Kidney (tissue), 14 donors: ENCODE results near the gene NME7. TPM values are rescaled to one million over a fixed set of nuclear protein-coding genes. Genes with fewer than 3 reads are reported as not detected.

ENCODE experiments used
- DNase-seq, 5 donors: peaks; one replicate each; pipeline ENCODE4 v3.0.0-alpha.2; 2013 to 2020
- FAIRE-seq: peaks from 2 replicates; lab custom pipeline; 2012; peaks lifted over from hg19 to GRCh38; lab: Jason Lieb, UNC
- H3K27ac ChIP-seq, 2 donors: one replicate each; pipeline ENCODE4 v1.7.0; 2013; ENCODE audit warnings: low read depth in 2 of 2, low read length in 2 of 2, inconsistent platforms in 1 of 2
- H3K27me3 ChIP-seq: one replicate; pipeline ENCODE4 v1.7.1; 2013; ENCODE audit warnings: low read length, inconsistent platforms; ENCODE audit not compliant: control insufficient read depth, insufficient read depth
- H3K36me3 ChIP-seq, 3 donors: one replicate each; pipeline versions ENCODE4 v1.7.0 to v1.7.1; 2013; ENCODE audit warnings: low read length in 3 of 3, control low read depth in 1 of 3, inconsistent platforms in 1 of 3; ENCODE audit not compliant: insufficient read depth in 3 of 3, control insufficient read depth in 2 of 3
- H3K4me1 ChIP-seq, 3 donors: one replicate each; pipeline versions ENCODE4 v1.7.0 to v1.7.1; 2013; ENCODE audit warnings: low read length in 3 of 3, inconsistent platforms in 1 of 3, low read depth in 1 of 3; ENCODE audit not compliant: control insufficient read depth in 2 of 3, insufficient read depth in 2 of 3
- H3K4me3 ChIP-seq, 3 donors: one replicate each; pipeline versions ENCODE4 v1.7.0 to v1.8.1; 2013; ENCODE audit warnings: low read length in 3 of 3, control low read depth in 1 of 3, inconsistent platforms in 1 of 3
- H3K9ac ChIP-seq, 3 donors: one replicate each; pipeline versions ENCODE4 v1.7.0 to v1.7.1; 2013; ENCODE audit warnings: low read length in 3 of 3, control low read depth in 1 of 3, inconsistent platforms in 1 of 3
- H3K9me3 ChIP-seq, 3 donors: one replicate each; pipeline versions ENCODE4 v1.7.0 to v1.7.1; 2013; ENCODE audit warnings: low read length in 3 of 3, control low read depth in 1 of 3, inconsistent platforms in 1 of 3; ENCODE audit not compliant: control insufficient read depth in 2 of 3, insufficient read depth in 1 of 3
- intact Hi-C: fragments of 100-400 bp; cut with DNase I; formaldehyde crosslinking; loops from one replicate; pipeline ENCODE4 v1.11.1; 2022
- polyA plus RNA-seq: library from polyadenylated mRNA; stranded (reverse); fragments of 350-450 nt; fragmentation: Illumina TruSeq; extraction: RNeasy Lipid Tissue Mini Kit (QIAGEN cat#74804); gene quantifications from one replicate; pipeline ENCODE4 v1.2.3, GENCODE V29; 2014; ENCODE audit warnings: low read depth, low replicate concordance; ENCODE audit not compliant: insufficient read depth
- total RNA-seq: library from RNA; stranded (reverse); fragmentation: NEBNext Ultra II Directional; extraction: Animal tissue kit (Norgen Biotek cat#: 25700); gene quantifications from one replicate; pipeline ENCODE4 v1.2.1, GENCODE V29; 2021
- TF ChIP-seq, protein P1 (sequence below): IDR thresholded peaks from 3 replicates; pipeline ENCODE4 v1.5.1; 2012; ENCODE audit warnings: mild to moderate bottlenecking, moderate library complexity, borderline replicate concordance; ENCODE audit not compliant: insufficient read depth; ENCODE audit errors: extremely low read depth
- donor health status: control.
- donor health status: control.
- donor health status: control.
- donor health status: control.
- donor health status: control.
- donor health status: DM: yes; HTN: yes; CAD: no.
- donor health status: Normal renal cell carcinoma (clear cell type).

NME7 gene
- total and polyA plus RNA-seq, 2 donors from 2014 or later: 13.7 to 31.9 TPM

- no peak overlapping the region for H3K4me3 ChIP-seq
- H3K36me3 ChIP-seq: peaks cover 2 to 43% (median 20%) of the 10 kb centered on the region in 3 donors
- peak overlapping the region in 1 of 2 donors; percentile 43 for H3K27ac ChIP-seq
- H3K4me1 ChIP-seq: peaks cover 0 to 19% (median 14%) of the 10 kb centered on the region in 3 donors
- FAIRE-seq: no peak
- no peaks in the 10 kb centered on the region for H3K27me3 ChIP-seq
- TF ChIP-seq, protein P1, sequence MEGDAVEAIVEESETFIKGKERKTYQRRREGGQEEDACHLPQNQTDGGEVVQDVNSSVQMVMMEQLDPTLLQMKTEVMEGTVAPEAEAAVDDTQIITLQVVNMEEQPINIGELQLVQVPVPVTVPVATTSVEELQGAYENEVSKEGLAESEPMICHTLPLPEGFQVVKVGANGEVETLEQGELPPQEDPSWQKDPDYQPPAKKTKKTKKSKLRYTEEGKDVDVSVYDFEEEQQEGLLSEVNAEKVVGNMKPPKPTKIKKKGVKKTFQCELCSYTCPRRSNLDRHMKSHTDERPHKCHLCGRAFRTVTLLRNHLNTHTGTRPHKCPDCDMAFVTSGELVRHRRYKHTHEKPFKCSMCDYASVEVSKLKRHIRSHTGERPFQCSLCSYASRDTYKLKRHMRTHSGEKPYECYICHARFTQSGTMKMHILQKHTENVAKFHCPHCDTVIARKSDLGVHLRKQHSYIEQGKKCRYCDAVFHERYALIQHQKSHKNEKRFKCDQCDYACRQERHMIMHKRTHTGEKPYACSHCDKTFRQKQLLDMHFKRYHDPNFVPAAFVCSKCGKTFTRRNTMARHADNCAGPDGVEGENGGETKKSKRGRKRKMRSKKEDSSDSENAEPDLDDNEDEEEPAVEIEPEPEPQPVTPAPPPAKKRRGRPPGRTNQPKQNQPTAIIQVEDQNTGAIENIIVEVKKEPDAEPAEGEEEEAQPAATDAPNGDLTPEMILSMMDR: no peak
- no peaks in the 10 kb centered on the region for H3K9me3 ChIP-seq
- no peak for DNase-seq
- no peak overlapping the region for H3K9ac ChIP-seq
- intact Hi-C loops: no loop called here
Measured at GRCh38 chr1:169133228-169133576, 234.4 kb downstream of the NME7 start.

GRCh38 chr1:169132512-169133227 lies 234.9 kb downstream of the NME7 start:
- intact Hi-C loops: no loop called here
- peak overlapping the region; percentile 2 to 14 for H3K27ac ChIP-seq
- no peaks in the 10 kb centered on the region for H3K27me3 ChIP-seq
- no peak for FAIRE-seq
- no peak overlapping the region for H3K4me3 ChIP-seq
- no peak overlapping the region for H3K9ac ChIP-seq
- peaks cover 0 to 19% (median 14%) of the 10 kb centered on the region in 3 donors for H3K4me1 ChIP-seq
- no peak for DNase-seq
- H3K36me3 ChIP-seq: peaks cover 5 to 48% (median 25%) of the 10 kb centered on the region in 3 donors
- no peaks in the 10 kb centered on the region for H3K9me3 ChIP-seq
- TF ChIP-seq, protein P1: no peak

DNA sequence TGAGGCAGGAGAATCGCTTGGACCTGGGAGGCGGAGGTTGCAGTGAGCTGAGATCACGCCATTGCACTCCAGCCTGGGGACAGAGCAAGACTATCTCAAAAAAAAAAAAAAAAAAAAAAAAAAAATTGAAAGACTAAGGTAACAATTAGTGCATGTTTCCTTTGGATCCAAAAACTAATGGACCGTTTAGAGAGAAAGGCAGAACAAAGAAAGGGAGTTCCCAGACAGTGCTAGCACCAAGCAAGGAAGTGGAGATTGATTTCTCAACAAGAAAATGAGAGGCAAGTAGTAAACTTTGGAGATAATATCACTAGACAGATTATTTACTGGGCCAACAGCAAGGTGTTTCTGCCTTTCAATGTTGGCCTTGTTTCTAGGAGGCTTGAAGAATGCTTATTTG lies 236.9 kb downstream of the NME7 start:
- intact Hi-C loops: no loop called here
- Histone ChIP-seq H3K27ac (no peak overlapping the region), H3K9me3 (no peaks in the 10 kb centered on the region), H3K4me1 (peaks cover 0 to 27% (median 14%) of the 10 kb centered on the region in 3 donors), H3K36me3 (peaks cover 5 to 67% (median 29%) of the 10 kb centered on the region in 3 donors), H3K27me3 (no peaks in the 10 kb centered on the region), H3K9ac (no peak overlapping the region), H3K4me3 (no peak overlapping the region)
- TF ChIP-seq, protein P1: no peak
- DNase-seq: no peak
- FAIRE-seq: no peak
